LNCaP clone FGC (cell line): ENCODE results near the gene ASCC1.

ENCODE experiments used
- DNase-seq: peaks from one replicate; pipeline ENCODE4 v3.0.0-alpha.2; 2011; ENCODE audit warnings: low read depth
- H3K4me3 ChIP-seq: 2 replicates; pipeline ENCODE4 v1.5.1; 2011; ENCODE audit warnings: mild to moderate bottlenecking, low read depth, low read length, control low read depth
- TF ChIP-seq, protein P1 (sequence below): IDR thresholded peaks from 2 replicates; pipeline ENCODE4 v1.5.1; 2012; ENCODE audit warnings: mild to moderate bottlenecking; ENCODE audit not compliant: control insufficient read depth, insufficient read depth; ENCODE audit errors: extremely low read depth

The ASCC1 gene

DNA sequence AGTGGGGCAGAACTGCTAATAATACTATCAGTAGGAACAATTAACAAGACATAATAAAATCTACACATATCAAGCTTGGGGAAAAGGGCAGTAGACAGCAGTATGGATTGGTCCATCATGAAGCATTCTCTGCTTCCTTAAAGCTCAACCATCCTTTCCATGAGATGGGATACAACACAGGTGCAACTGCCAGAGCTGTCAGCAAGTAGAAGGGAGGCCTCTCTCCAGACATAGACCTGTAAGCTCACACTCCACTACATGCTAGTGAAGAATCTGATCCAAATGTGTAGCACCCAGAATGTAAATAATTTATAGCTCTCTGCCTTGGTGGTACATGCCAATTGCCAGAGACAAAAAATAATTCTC is 41.8 kb downstream of the ASCC1 start:
- DNase-seq = no peak
- H3K4me3 ChIP-seq = no peak overlapping the region
- TF ChIP-seq, protein P1, sequence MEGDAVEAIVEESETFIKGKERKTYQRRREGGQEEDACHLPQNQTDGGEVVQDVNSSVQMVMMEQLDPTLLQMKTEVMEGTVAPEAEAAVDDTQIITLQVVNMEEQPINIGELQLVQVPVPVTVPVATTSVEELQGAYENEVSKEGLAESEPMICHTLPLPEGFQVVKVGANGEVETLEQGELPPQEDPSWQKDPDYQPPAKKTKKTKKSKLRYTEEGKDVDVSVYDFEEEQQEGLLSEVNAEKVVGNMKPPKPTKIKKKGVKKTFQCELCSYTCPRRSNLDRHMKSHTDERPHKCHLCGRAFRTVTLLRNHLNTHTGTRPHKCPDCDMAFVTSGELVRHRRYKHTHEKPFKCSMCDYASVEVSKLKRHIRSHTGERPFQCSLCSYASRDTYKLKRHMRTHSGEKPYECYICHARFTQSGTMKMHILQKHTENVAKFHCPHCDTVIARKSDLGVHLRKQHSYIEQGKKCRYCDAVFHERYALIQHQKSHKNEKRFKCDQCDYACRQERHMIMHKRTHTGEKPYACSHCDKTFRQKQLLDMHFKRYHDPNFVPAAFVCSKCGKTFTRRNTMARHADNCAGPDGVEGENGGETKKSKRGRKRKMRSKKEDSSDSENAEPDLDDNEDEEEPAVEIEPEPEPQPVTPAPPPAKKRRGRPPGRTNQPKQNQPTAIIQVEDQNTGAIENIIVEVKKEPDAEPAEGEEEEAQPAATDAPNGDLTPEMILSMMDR = no peak

DNA sequence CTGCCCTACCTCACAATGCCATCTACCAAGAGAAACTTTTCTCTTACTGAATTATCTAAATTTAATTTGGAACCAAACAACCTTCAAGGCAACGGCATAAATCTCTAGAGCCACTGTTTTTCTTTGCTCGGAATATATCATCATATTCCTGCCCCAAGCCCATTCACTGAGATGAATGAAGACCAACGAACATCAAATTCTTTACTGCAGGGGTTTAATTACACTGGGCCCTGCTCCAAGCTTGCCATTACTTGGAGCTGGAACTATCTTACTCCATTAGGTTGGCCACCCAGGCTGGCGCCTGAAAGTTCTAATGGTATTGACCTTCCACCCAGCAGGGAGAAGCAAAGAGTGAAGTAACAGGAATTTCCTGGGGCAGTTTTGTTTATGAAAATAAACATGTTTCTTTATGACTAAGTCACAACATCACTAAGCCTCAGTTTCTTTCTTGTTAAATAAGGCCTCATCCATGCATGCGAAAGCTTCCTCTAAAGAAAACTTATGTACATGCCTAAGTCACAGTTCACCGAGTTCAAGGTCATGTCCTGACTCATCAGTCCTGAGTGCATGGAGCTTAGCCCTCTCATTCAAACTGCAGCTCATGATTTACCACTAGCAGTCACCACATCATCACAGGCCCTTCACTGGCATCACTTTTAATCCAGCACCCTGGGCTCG is 42.3 kb downstream of the ASCC1 start:
- H3K4me3 ChIP-seq = no peak overlapping the region
- no peak for DNase-seq
- TF ChIP-seq, protein P1 = no peak

DNA sequence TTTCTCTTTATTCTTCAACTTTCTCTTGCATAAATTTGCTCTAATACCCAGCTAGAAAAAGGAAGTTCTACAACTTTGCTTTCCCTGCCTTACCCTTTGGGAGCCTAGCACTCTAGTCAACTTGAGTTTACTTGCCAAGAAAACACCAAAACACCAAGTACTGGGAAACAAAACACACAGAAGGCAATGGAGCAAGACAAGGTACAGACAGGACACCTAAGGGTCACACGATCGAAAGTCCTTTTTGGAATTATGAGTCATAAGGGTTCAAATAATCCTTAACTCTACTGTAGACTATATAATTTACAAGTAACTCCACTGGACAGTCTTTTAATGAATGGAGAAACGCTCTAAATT is 42.8 kb downstream of the ASCC1 start:
- TF ChIP-seq, protein P1 = no peak
- no peak overlapping the region for H3K4me3 ChIP-seq
- DNase-seq = no peak

DNA sequence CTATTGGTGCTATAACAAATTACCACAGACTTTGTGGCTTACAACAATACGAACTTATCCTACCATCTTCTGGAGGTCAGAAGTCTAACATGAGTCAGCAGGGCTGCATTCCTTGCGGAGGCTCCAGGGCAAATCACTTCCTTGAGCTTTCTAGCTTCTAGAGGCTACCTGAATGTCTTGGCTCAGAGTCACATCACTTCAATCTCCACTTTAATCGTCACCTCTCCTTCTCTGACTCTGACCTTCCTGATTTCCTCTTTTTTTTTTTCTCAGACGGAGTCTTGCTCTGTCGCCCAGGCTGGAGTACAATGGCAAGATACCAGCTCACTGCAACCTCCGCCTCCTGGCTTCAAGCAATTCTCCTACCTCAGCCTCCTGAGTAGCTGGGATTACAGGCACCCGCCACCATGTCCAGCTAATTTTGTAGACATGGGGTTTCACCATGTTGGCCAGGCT is 44.9 kb downstream of the ASCC1 start:
- H3K4me3 ChIP-seq = no peak overlapping the region
- DNase-seq = no peak
- TF ChIP-seq, protein P1 = no peak

DNA sequence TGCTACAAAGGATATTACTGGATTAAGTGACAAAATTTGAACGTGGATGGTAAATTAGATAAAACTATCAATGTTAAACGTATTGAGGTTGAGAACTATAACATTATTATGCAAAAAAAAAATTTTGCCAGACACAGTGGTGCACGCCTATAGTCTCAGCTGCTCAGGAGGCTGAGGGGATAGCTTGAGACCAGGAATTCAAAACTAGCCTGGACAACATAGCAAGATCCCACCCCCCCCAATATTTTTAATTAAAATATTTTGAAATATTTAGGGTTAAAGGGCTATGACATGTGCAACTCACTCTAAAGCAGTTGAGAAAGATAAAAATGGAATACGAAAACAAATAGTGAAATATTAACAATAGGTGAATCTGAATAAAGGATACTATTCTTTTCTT is 45.3 kb downstream of the ASCC1 start:
- no peak for DNase-seq
- TF ChIP-seq, protein P1 = no peak
- H3K4me3 ChIP-seq = no peak overlapping the region

DNA sequence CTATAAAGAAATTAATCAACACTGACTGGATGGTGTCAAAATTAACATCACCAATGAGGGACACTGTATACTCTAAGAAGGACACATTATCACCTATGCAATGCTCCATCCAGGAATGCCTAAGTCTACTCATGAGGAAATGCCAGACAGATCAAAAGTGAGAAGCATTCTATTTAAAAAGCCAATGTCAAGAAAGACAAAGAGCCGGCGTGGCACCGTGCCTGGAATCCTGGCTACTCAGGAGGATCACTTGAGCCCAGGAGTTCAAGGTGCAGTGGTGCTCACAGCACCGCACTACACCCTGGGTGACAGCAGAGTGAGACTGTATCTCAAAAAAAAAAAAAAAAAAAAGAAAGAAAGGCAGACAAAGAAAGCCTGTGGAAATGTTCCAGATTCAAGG is 45.8 kb downstream of the ASCC1 start:
- no peak for DNase-seq
- TF ChIP-seq, protein P1 = no peak
- no peak overlapping the region for H3K4me3 ChIP-seq

DNA sequence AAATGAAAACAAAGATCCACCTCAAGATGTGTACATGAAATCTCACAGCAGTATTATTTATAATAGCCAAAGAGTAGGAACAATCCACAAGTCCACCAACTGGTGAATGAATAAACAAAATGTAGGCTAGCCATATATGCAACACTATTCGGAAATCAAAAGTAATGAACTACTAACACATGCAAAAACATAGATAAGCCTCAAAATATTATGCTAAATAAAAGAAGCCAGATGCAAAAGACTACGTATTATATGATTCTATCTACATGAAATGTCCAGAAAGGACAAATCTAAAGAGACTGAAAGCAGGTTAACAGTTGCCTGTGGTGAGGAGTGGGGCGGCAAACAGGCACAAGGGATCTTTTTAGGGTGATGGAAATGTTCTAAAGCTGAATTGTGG is 49.0 kb downstream of the ASCC1 start:
- H3K4me3 ChIP-seq = no peak overlapping the region
- TF ChIP-seq, protein P1 = no peak
- DNase-seq = no peak
